ENCODE results near the gene ANOS1.
"Not testable (repeated sequence)": the region's sequence is repeated elsewhere in the genome, so short reads cannot be mapped to it uniquely, and the experiment has no call there.

Gene ANOS1

DNA sequence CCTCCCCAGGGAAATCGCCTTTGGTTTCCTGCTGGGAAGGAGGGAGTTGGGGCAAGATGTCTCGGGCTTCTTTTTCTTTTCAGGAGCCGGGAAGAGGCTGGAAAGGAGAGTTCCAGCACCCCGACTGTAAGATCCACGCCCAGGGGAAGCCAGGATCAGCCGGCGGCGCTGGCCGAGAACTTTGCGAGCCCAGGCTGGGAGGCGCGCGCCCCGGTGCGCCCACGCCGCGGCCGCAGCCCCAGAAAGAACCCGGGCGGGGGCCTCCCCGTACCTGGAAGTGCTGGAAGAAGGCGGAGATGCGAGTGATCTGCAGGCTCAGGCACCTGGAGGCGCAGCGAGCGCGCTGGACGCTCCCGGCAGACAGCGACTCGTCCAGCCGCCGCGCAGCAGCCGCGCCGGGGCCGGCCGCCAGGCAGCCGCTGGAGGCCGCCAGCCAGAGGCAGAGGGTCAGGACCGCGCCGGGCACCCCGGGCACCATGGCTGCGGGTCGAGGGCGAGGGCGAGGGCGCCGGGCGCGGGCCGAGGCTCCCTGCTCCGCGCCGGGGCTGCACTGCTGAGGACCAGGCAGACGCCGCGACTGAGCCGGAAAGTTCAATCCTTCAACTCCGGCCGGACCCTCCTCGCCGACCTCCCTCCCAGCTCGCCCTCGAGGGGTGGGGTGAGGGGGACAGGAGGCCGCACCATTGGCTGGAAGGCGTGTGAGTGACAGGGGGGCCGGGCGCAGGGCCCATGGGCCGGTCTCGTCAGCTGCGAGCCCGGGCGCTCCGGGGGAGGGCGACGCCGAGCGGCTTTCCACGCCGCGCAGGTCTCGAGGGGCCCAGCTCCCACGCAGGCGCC lies at the start of gene ANOS1:
TSS of gene ANOS1 (minus strand) at position 579 of the 837 bp plus-strand sequence. CDS start at position 478, 101 bp downstream.
- DNase-seq, result no peak

GRCh38 chrX:8773117-8773516 lies 41.2 kb upstream of the ANOS1 start:
- no peak for DNase-seq

DNA sequence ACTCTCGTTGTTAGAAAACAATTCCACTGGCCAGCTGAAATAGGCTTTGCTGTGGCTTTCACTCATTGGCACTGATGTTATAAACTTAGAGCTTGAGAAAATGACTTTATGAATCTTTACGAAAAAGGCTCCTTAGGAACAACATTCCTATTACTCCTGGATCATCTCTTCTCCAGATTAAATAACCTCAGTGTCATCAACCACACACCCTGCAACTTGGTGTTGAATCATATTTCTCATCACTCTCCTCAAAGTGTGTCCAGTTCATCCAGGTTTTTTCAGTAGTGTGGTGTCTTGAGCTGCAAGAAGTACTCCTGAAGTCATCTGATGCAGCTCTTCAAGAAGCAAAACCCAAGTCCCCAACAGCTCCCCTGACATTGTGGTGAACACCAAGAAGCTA lies 28.1 kb upstream of the ANOS1 start:
- no peak for DNase-seq

DNA sequence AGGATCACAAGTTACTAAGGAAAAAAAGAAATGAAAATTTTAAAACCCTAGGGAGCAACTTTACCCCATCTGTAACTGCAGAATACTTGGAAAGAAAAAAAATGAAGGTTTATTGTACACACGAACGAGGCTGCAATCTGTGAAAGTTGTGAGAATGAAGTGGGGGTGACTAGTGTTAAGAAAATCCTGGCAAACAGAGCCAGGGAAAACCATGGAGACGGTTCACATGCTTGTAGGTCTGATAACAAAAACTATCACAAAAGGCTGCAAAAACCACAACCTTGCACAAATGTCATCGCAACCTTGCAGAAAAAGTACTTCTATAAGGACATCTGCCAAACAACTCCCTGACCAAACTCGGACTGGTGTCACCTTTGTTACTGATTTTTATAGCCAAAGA lies 26.8 kb upstream of the ANOS1 start:
- not testable (repeated sequence) for DNase-seq

GRCh38 chrX:8757609-8758389 lies 25.9 kb upstream of the ANOS1 start:
- DNase-seq, result not testable (repeated sequence)

GRCh38 chrX:8755813-8756212 lies 23.9 kb upstream of the ANOS1 start:
- DNase-seq, result no peak

DNA sequence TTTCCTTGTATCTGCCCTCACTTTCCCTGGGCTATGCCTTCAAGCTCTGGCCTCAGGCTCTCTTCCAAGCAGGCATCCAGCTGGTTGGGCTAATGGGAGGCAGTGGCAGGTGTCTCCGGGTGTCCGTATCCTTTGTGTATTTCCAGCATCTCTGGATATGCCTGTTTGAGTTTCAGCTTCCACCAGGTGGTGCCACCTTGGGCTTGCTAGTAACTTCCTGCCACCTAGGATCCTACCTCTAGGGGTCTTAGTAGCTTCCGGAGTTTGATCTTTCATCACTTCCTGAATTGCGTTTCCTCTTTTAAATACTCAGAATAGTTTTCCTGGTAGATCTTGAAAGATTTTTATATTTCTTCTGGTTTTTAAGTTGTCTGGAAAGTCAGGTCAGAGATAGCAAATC lies 23.2 kb upstream of the ANOS1 start:
- DNase-seq, result no peak

- no peak for DNase-seq
Measured at GRCh38 chrX:8749697-8750096, 17.8 kb upstream of the ANOS1 start.

- DNase-seq, result peak; percentile 49
Measured at GRCh38 chrX:8748855-8749254, 16.9 kb upstream of the ANOS1 start.

DNA sequence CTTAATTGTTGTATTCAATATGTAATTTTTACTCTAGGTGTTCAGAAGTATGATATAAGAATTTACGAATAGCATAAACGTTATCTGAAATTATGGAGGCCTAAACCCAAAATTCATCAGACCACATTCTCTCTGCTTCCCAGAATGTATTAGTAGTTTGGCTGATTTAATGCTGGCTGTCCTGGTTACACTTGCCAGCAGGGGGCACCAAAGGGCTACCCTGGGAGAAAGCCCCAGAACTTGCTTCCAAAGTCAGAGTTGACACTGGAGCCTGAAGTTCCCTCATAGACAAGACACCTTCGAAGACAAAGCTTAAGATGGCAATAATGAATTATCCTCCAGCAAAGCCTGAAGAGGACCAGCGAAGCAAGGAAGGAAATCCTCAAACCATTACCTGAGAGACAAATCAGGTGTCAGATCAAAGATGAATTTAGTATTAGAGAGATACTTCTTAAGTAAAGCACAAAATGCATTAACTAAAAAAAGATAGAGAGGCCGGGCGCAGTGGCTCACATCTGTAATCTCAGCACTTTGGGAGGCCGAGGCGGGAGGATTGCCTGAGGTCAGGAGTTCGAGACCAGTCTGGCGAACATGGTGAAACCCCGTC lies 11.3 kb upstream of the ANOS1 start:
- no peak for DNase-seq

DNA sequence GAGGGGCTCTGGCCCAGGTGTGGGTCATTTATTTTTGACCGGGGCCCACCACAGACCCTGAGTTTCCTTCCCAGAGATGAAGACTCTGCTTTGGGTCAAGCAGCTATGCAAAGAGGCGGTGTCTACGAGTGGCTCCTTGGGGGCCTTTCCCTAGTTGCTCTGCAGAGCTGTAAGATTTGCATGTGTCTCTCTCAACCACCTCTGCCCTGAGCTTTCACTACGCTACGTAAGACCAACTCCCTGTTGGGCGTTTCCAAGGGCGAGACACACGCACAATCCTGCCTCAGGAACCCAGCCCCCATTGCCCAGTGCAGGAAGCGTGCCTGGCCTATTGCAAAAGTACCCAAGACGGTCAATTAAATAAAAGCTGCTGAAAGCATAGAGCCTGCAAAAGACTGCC lies 10.0 kb upstream of the ANOS1 start:
- no peak for DNase-seq

GRCh38 chrX:8738588-8739189 lies 6.8 kb upstream of the ANOS1 start:
- DNase-seq, result peak; percentile 18

- no peak for DNase-seq
Measured at GRCh38 chrX:8737883-8738282, 5.9 kb upstream of the ANOS1 start.

GRCh38 chrX:8730812-8731558 lies 952 bp downstream of the ANOS1 start:
- no peak for DNase-seq

DNA sequence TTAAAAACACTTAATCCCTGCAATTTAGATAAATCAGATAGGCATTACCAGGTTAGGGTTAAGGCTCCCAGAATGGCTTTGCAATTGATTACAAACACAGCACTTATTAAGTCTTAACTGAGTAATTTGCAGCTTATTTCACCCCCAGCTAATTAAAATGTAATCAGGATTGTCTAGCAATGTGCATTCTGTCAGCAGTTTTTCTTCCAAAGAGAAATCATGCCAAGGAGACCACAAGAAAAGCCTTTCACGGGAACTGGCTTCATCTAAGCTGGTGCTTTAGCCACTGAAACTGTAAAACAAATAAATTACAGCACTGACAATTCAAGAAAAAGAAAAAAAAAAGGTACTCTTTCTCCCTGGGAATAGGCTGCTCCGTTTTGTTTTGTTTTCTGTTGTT lies 2.1 kb downstream of the ANOS1 start:
- DNase-seq, result no peak

DNA sequence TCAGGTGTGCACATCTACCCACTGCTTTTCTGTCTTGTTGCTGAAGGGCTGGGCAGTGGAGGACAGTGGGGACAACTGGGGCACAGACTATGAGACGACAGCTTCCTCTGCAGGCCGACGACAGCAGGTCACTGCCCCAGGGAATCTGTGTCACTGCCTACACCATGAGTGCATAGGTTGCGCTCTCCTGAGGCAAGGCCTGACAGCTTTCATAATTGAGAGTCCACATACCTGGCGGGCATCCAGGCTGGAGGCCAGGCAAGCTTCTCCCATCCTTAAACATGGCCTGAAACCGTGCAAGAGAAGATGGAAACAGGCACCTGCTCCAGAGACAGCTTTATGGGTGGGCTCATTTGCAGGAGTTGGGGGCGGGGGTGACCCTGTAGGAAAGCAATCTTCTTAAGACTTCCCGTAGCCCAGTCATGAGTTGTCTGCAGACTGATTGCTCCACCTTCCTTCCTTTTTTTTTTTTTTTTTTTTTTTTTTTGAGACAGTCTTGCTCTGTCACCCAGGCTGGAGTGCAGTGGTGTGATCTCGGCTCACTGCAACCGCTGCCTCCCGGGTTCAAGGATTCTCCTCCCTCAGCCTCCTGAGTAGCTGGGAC lies 2.9 kb downstream of the ANOS1 start:
- no peak for DNase-seq

- no peak for DNase-seq
Measured at GRCh38 chrX:8726031-8726652, 5.8 kb downstream of the ANOS1 start.

- DNase-seq, result no peak
Measured at GRCh38 chrX:8724300-8724699, 7.6 kb downstream of the ANOS1 start.

GRCh38 chrX:8721536-8721935 lies 10.4 kb downstream of the ANOS1 start:
- no peak for DNase-seq

DNA sequence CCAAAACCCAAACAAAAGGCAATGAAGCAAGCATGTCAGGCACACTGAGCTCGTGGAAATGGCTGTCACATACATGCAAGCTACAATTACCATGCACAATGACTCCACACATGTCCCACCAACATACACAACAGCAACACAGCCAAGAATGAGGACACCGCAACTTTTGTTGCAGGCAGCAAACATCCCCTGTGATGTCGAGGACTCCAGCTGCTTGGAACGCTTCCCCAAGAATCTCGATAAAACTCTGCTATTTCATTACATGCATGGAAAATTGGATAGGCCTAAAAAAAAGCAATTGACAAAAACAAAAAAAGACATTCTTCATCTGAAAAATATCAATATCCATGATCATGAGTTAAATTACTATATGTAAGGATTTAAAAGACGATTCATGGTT lies 11.8 kb downstream of the ANOS1 start:
- no peak for DNase-seq

DNA sequence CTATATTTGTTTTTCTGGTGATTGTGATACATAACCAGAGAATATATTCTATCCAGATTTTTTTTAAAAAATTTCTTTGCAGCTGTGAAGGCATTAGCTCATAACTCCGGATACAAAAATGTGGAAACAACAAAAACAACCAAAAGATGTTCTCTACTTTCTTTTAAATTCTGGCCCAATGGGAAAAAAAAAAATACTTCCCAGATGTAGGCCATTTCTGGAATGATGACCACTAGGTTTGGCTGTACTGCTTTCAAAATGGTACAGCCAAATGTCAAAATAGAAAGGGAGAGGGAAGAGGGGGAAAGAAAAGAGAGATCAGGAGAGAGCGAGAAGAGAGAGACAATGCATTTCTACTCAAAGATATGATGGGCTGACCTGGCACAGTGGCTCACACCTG lies 14.6 kb downstream of the ANOS1 start:
- DNase-seq, result no peak

DNA sequence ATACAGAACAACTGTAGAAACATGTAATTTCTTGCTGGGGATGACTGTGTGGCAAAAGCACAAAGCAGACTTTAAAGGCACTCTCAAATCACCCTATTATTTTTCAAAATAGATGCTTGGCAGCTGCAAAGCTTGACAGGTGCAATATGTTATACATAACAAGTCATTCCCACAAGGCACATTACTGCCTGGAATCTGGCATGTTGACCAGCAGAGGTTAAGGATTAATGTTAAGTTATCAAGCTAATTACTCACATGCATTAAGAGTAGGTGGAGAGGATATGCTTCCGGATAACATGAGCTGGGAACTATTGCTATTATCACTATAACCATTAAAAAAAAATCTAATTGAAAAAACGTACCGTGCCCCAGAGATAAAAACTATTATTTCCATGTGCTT lies 17.8 kb downstream of the ANOS1 start:
- peak; percentile 47 for DNase-seq

All from DMS 273 treated with DMSO at 0.1 percent for 48 hours (cell line).